ENCODE measurements around the gene ANKRD53.

ANKRD53 gene

GRCh38 chr2:70946832-70947442, 31.5 kb upstream of the ANKRD53 start:
- DNase-seq (ENCODE audit: insufficient read length, low spot score) = no peak
- TF ChIP-seq CTCF (IDR thresholded peaks at IDR 0.05; ENCODE audit: insufficient read depth, missing control alignments) = peak; percentile 84
- no peak for FAIRE-seq

- DNase-seq (ENCODE audit: insufficient read length, low spot score) (no peak), FAIRE-seq (no peak)
- no peak for TF ChIP-seq CTCF (IDR thresholded peaks at IDR 0.05; ENCODE audit: insufficient read depth, missing control alignments)
Observed at GRCh38 chr2:70947556-70948184, 30.8 kb upstream of the ANKRD53 start.

GRCh38 chr2:70948337-70949003, 30.0 kb upstream of the ANKRD53 start:
- DNase-seq (ENCODE audit: insufficient read length, low spot score) (peak; percentile 52), FAIRE-seq (no peak)
- peak; percentile 66 for TF ChIP-seq CTCF (IDR thresholded peaks at IDR 0.05; ENCODE audit: insufficient read depth, missing control alignments)

GRCh38 chr2:70949086-70949485, 29.3 kb upstream of the ANKRD53 start:
- TF ChIP-seq CTCF (IDR thresholded peaks at IDR 0.05; ENCODE audit: insufficient read depth, missing control alignments) = no peak
- no peak for FAIRE-seq
- no peak for DNase-seq (ENCODE audit: insufficient read length, low spot score)

GRCh38 chr2:70954886-70955285, 23.5 kb upstream of the ANKRD53 start:
- FAIRE-seq = no peak
- no peak for DNase-seq (ENCODE audit: insufficient read length, low spot score)
- no peak for TF ChIP-seq CTCF (IDR thresholded peaks at IDR 0.05; ENCODE audit: insufficient read depth, missing control alignments)

- no peak for TF ChIP-seq CTCF (IDR thresholded peaks at IDR 0.05; ENCODE audit: insufficient read depth, missing control alignments)
- FAIRE-seq (no peak), DNase-seq (ENCODE audit: insufficient read length, low spot score) (no peak)
Observed at GRCh38 chr2:70956141-70956540, 22.3 kb upstream of the ANKRD53 start.

GRCh38 chr2:70957798-70958197, 20.6 kb upstream of the ANKRD53 start:
- DNase-seq (ENCODE audit: insufficient read length, low spot score) (no peak), FAIRE-seq (no peak)
- no peak for TF ChIP-seq CTCF (IDR thresholded peaks at IDR 0.05; ENCODE audit: insufficient read depth, missing control alignments)
